IPS-18a (cell line): Measurements from ENCODE around the gene CYTH2.

Experiments
- H3K27ac ChIP-seq: one replicate; pipeline ENCODE4 v1.5.1; 2013; ENCODE audit warnings: low read length
- H3K27me3 ChIP-seq: one replicate; pipeline ENCODE4 v1.6.1; 2013; ENCODE audit warnings: mild to moderate bottlenecking, low read length; ENCODE audit not compliant: control insufficient read depth, insufficient read depth
- H3K36me3 ChIP-seq: one replicate; pipeline ENCODE4 v1.6.1; 2013; ENCODE audit warnings: low read depth, low read length; ENCODE audit not compliant: control insufficient read depth
- H3K4me1 ChIP-seq: one replicate; pipeline ENCODE4 v1.6.1; 2013; ENCODE audit warnings: low read depth, low read length; ENCODE audit not compliant: control insufficient read depth
- H3K4me3 ChIP-seq: one replicate; pipeline ENCODE4 v1.5.1; 2013; ENCODE audit warnings: low read length
- H3K9ac ChIP-seq: one replicate; pipeline ENCODE4 v1.6.1; 2013; ENCODE audit warnings: mild to moderate bottlenecking, low read length, moderate library complexity
- H3K9me3 ChIP-seq: one replicate; pipeline ENCODE4 v1.6.1; 2013; ENCODE audit warnings: low read depth, low read length; ENCODE audit not compliant: control insufficient read depth

The CYTH2 gene

DNA sequence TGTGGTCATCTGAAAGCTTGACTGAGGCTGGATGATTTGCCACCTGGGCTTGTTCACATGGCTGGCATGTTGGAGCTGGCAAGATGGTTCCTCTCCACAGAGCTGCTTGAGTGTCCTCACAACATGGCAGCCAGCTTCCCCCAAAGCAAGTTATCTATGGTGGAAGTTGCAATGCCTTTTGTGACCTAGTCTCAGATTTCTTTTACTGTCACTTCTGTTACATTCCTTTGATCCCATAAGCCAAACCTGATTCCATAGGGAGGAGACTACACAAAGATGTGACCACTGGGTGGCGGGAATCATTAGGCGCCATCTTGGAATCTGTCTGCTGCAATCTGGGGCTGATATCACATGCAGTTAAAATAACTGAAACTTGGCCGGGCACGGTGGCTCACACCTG is 60.0 kb downstream of the CYTH2 start:
- H3K4me1 ChIP-seq = no peaks in the 10 kb centered on the region
- no peaks in the 10 kb centered on the region for H3K27me3 ChIP-seq
- no peak overlapping the region for H3K9ac ChIP-seq
- H3K4me3 ChIP-seq = no peak overlapping the region
- peaks cover 3% of the 10 kb centered on the region for H3K9me3 ChIP-seq
- no peak overlapping the region for H3K27ac ChIP-seq
- no peaks in the 10 kb centered on the region for H3K36me3 ChIP-seq

DNA sequence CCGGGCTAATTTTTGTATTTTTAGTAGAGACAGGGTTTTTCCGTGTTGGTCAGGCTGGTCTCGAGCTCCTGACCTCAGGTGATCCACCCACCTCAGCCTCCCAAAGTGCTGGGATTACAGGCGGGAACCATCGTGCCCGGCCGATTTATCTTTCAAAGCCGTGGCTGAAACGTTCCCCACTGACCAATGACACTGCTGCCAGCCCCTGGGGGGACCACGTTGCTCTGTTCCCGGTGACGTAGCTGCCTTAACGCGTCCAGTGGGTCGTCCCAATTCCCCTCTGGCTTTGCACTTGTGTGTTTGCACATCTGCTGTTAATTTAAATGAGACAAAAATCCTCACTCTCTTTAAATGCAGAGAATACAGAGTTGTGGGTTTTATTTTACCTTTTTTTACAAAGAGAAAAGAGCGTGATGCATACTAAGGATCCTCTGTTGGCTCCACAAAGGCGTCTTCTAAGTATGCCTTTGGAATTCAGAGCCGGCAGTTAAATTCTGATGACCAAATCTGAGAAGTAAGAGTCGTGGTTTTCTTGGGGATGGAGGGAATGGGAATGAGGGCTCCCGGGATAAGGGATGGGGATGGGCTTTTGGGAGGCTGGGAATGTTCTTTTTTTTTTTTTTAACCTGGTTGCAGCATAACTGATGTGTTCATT is 61.0 kb downstream of the CYTH2 start:
- no peak overlapping the region for H3K27ac ChIP-seq
- no peaks in the 10 kb centered on the region for H3K4me1 ChIP-seq
- H3K9ac ChIP-seq = no peak overlapping the region
- H3K36me3 ChIP-seq = no peaks in the 10 kb centered on the region
- H3K27me3 ChIP-seq = no peaks in the 10 kb centered on the region
- H3K9me3 ChIP-seq = peaks cover 3% of the 10 kb centered on the region
- H3K4me3 ChIP-seq = no peak overlapping the region

DNA sequence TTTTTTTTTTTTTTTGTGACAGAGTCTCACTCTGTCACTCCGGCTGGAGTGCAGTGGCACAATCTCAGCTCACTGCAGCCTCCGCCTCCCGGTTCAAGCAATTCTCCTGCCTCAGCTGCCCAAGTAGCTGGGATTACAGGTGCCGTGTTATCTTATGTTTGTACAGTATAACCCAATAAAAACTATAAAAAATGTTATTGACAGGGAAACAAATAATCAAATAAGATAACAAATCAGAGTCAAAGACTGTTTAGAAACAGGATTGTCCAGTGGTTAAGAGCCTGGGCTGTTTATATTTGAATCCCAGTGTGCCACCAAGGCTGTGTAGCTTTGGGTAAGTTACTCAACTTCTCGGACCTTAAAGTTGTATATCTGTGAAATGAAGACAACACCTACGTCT is 61.6 kb downstream of the CYTH2 start:
- Histone ChIP-seq H3K27ac (no peak overlapping the region), H3K4me1 (no peaks in the 10 kb centered on the region), H3K9ac (no peak overlapping the region), H3K4me3 (no peak overlapping the region), H3K27me3 (no peaks in the 10 kb centered on the region), H3K36me3 (no peaks in the 10 kb centered on the region), H3K9me3 (peaks cover 3% of the 10 kb centered on the region)
